ENCODE results near the gene PARD6G. TPM values are rescaled to one million over a fixed set of nuclear protein-coding genes. Genes with fewer than 3 reads are reported as not detected.

PARD6G gene
- total RNA-seq, 1 donor from 2014 or later, result 3.6 TPM

DNA sequence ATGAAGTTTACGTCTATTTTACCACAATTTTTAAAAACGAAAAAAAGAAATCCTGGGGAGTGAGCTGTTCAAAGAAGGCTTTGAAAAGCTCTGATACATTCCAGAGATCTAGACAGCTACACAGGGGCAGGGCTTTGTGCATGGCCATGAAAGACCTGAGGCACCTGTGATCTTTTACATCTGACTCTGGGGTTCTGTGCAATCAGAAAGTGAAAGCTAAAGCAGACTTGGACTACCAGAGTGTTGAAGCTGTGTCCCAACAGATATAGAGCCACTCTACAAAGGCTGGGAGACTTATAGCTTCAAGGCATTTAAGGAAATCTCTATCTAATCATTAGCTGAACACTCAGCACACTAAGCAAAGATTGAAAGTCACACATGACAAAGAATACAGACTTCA, 34.1 kb downstream of the PARD6G start:
- no peak for DNase-seq (ENCODE audit: low spot score)

DNA sequence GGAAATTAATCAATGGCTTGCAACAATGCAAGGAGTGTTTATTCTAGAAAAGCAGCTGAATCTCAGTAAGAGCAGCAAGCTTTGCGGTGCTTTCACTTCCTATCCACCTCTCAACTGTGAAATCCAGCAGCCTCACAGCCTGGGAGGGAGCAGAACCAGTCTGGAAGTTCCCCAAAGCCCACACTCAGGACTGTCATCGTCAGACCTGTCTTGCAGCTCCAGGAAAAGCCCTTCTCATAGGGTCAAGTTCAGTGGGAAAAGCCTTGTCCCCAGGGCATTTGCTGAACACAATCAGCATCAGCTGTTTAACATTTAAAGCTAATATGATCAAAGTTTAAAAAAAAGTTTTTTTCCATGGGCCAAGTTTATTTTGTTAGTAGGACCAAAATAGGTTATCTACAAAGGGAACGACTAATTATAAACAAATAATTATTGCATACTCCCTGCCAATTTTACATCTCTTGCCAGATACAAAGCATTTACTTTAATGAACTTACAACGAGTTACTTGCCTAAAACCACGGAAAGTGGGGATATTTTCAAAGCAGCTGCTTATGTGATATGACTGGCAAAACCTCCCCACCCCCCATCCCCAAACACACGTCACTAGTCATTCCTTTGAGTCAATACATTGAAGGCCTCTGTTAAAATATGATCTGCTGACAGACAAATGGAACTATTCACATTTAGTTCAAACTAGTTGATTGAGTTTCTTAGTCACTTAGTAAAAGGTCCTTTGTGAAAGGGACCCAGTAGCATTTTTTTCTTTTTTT, 36.8 kb downstream of the PARD6G start:
- DNase-seq (ENCODE audit: low spot score), result no peak

- DNase-seq (ENCODE audit: low spot score), result no peak
Measured at GRCh38 chr18:80208620-80209019, 38.7 kb downstream of the PARD6G start.

DNA sequence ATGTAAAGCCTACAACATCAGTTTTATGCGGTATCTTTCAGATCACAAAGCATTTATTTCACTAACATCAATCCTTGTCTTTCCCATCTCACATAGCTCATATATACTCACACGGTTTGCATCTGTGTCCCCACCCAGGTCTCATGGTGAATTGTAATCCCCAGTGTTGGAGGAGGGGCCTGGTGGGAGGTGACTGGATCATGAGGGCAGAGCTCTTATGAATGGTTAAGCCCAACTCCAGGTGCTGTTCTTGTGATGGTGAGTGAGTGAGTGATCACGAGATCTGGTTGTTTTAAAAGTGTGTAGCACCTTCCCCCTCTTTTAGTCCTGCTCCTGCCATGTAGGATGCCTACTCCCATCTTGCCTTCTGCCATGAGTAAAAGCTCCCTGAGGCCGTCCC, 42.0 kb downstream of the PARD6G start:
- no peak for DNase-seq (ENCODE audit: low spot score)

DNA sequence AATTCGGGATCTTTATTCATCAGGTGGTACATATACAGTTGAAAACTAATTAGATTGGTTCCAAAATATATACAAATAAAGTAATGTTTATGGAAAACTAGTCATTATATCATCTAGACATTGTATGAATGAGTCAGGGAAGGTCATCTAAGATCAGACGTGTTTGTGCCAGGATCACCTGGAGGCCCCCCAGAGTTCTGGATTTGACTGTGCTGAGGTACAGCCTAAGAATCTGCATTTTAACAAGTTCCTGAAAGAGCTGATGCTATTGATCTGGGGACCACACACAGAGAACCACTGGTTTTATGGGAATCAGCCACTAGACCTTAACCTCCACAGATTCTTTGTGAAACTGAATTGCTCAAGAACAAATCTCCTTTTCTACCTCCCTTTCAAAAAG, 43.2 kb downstream of the PARD6G start:
- DNase-seq (ENCODE audit: low spot score), result no peak

GRCh38 chr18:80203249-80203648, 44.1 kb downstream of the PARD6G start:
- DNase-seq (ENCODE audit: low spot score), result no peak

GRCh38 chr18:80202264-80202998, 44.9 kb downstream of the PARD6G start:
- no peak for DNase-seq (ENCODE audit: low spot score)

DNA sequence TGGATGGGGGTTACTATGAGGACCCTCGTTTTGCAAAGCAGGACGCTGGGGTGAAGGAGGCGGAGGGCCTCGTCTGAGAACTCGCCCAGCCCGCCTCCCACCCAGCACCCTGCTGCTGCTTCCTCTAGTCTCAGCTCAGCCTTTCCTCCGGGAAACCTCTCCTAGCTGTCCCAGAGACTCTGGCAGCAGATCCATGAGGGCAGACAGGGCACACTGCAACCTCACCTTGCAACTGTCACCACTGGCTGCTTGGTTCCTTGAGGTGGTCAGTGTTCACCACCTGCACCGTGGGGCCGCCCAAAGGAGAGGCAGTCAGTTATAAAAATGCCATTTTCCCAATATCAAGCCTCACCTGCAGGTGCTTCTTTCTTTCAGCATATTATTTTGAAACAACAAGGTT, 45.6 kb downstream of the PARD6G start:
- no peak for DNase-seq (ENCODE audit: low spot score)

- no peak for DNase-seq (ENCODE audit: low spot score)
Measured at GRCh38 chr18:80200932-80201672, 46.2 kb downstream of the PARD6G start.

DNA sequence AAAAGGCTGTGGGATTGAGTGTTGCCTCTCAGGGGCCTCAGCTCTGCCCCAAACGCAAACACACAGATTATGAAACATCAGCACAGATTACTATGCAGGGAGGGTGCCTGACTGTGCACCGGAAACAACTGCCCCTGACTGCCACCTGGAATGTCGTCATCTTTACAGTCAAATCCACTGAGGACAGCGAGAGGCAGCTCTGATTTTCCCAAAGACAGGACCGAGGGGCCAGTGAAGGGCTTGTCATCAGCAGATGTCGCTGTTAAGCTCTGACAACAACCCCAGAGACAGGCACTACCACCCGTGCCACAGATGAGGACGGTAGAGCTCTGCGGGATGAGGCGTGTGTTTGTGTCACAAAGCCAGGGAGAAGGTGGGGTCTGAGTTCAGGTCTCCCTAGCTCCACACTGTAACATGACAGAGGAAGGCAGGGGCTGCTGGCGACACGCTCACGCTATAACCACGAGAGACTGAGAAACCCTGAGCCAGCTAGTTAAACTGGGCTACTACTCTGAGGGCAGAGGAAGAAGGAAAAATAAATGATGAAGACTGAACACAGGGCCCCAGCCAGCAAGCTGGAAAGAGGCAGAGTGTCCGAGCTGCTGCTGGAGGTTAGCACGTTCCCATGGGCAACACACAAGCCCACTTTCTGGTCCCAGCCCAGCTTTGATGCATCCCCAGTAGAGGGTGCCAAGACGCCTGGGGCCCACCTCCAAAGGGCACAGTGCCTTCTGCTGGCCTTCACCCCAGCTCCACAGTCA, 47.0 kb downstream of the PARD6G start:
- DNase-seq (ENCODE audit: low spot score), result no peak

GRCh38 chr18:80198994-80199748, 48.1 kb downstream of the PARD6G start:
- no peak for DNase-seq (ENCODE audit: low spot score)

- DNase-seq (ENCODE audit: low spot score), result no peak
Measured at GRCh38 chr18:80198391-80198790, 48.9 kb downstream of the PARD6G start.

- DNase-seq (ENCODE audit: low spot score), result no peak
Measured at GRCh38 chr18:80197528-80197927, 49.8 kb downstream of the PARD6G start.

DNA sequence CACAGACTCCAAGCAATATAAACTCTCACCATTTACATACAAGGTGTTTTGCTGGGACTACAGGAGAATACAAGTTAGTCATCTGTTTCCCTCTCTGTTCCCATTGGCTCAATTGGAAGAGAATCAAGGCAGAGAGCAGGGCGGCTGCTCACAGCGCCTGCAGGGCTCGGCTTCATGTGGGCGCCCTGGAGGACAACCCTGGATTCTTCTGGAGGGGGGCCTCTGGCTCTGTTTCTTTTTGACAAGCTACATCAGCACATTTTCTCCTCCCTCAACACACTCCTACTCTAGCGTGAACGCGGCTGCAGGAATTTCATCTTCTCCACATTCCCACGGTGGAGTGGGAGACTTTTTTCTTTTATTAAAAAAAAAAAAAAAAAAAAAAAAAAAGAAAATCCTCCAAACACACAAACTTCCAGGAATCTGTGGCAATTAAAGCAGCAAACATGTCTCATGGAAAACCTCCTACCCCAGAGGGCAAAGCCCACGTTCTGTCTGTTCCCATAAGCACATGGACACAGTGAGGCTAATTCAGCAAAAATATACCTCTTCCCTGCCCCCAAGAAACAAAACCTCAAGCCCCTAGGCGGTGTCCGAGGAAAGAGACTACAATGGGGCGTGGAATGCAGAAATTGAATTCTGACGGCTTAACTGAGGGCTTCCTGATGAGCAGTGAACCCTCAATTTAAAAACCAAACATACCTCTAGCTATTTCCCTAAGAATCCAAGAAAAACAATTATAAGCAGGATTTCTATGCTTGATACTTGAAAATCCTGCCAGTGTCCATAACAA, 50.6 kb downstream of the PARD6G start:
- no peak for DNase-seq (ENCODE audit: low spot score)

GRCh38 chr18:80194874-80195570, 52.3 kb downstream of the PARD6G start:
- no peak for DNase-seq (ENCODE audit: low spot score)

- no peak for DNase-seq (ENCODE audit: low spot score)
Measured at GRCh38 chr18:80193701-80194100, 53.6 kb downstream of the PARD6G start.

DNA sequence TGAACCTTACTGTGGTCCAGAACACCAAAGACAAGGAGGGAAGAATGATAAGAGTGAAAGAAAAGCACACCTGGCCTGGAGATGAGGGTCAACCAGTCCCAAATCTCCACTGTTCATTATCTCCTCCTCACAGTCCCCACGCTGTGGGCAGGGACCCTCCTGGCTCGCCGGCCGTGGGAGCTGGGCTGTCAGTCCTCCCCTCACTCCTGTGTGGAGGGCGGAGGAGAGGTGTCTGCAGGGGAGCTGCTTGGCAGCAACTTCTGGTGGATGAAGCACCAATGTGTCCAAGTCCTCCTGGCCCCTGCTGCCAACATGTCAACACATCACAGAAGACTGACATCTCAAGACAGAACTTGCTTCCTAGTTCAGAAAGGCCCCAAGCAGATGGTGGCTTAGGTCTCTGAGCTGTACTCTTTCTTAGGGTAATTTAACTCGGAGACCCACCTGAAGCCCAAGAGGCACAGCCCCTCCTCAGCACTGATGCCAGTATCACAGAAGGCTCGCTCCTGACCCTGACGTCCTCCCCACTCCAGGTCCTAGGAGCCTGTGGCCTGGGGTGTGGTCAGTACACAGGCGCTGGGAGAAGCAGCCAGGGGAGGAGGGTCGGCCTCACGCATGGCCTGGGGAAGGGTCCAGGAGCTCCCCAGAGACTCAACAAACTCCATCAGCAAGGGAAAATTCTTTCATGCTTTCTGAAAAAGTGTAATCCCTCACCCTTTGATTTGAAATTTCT, 54.5 kb downstream of the PARD6G start:
- DNase-seq (ENCODE audit: low spot score), result no peak

GRCh38 chr18:80191907-80192652, 55.2 kb downstream of the PARD6G start:
- DNase-seq (ENCODE audit: low spot score), result no peak

Measured in mesenteric fat pad (tissue), 1 donor.